WTC11 (cell line): Measurements from ENCODE around the gene RGS12. TPM values are rescaled to one million over a fixed set of nuclear protein-coding genes. Genes with fewer than 3 reads are reported as not detected.

ENCODE experiments used
- ATAC-seq: fragments of 200-7000 bp; cut with Tn5 transposase; 2 replicates; pipeline ENCODE4 v1.10.0; 2021; ENCODE audit warnings: mild to moderate bottlenecking, moderate library complexity
- CTCF ChIA-PET: fragments of 300-600 bp; sonication (Branson Sonifier 250); formaldehyde crosslinking; loops from one replicate; lab custom pipeline; 2021; ENCODE audit warnings: antibody characterized with exemption; lab: Charles Lee
- POLR2A ChIA-PET: fragments of 350-600 bp; sonication (Branson Sonifier 250); formaldehyde crosslinking; loops from one replicate; lab custom pipeline; 2021; ENCODE audit warnings: antibody characterized with exemption; lab: Charles Lee
- DNase-seq: peaks from one replicate; pipeline ENCODE4 v3.0.0; 2021; ENCODE audit warnings: low spot score
- H3K27ac Mint-ChIP-seq: 2 replicates; pipeline ENCODE4 v1.8.0; 2021; ENCODE audit warnings: mixed read lengths
- H3K27me3 Mint-ChIP-seq: 2 replicates; pipeline ENCODE4 v1.8.0; 2021; ENCODE audit warnings: low read depth, mild to moderate bottlenecking, moderate library complexity, mixed read lengths
- H3K36me3 Mint-ChIP-seq: 2 replicates; pipeline ENCODE4 v1.8.0; 2021; ENCODE audit warnings: mixed read lengths
- H3K4me1 Mint-ChIP-seq: 2 replicates; pipeline ENCODE4 v1.8.0; 2022; ENCODE audit warnings: mixed read lengths
- H3K4me3 Mint-ChIP-seq: 2 replicates; pipeline ENCODE4 v1.8.0; 2021; ENCODE audit warnings: mild to moderate bottlenecking, moderate library complexity, mixed read lengths
- H3K9me3 Mint-ChIP-seq: 2 replicates; pipeline ENCODE4 v1.8.0; 2021; ENCODE audit warnings: mixed read lengths
- CREM ChIP-seq: sonication (generic); formaldehyde crosslinking; IDR thresholded peaks from 2 replicates; pipeline ENCODE4 v1.8.1; 2022; ENCODE audit warnings: mild to moderate bottlenecking, missing genetic modification reagents, moderate library complexity
- FOXP4 ChIP-seq: sonication (generic); formaldehyde crosslinking; IDR thresholded peaks from 2 replicates; pipeline ENCODE4 v1.8.0; 2022; ENCODE audit warnings: mild to moderate bottlenecking, missing genetic modification reagents
- JAZF1 ChIP-seq: fragments of 250-450 bp; sonication (Bioruptor Pico); IDR thresholded peaks from 2 replicates; pipeline ENCODE4 v1.9.0; 2021; ENCODE audit warnings: moderate library complexity, mild to moderate bottlenecking, inconsistent platforms
- MLX ChIP-seq: sonication (generic); formaldehyde crosslinking; IDR thresholded peaks from 2 replicates; pipeline ENCODE4 v1.8.1; 2023; ENCODE audit warnings: mild to moderate bottlenecking, missing genetic modification reagents, moderate library complexity
- NR1H2 ChIP-seq: sonication (generic); formaldehyde crosslinking; IDR thresholded peaks from 2 replicates; pipeline ENCODE4 v1.9.0; 2021; ENCODE audit warnings: mild to moderate bottlenecking, moderate library complexity, missing genetic modification reagents
- SOX15 ChIP-seq: fragments of 250-450 bp; sonication (Bioruptor Pico); IDR thresholded peaks from 2 replicates; pipeline ENCODE4 v1.9.0; 2021; ENCODE audit warnings: mild to moderate bottlenecking
- SP1 ChIP-seq: sonication (generic); formaldehyde crosslinking; conservative IDR thresholded peaks from 2 replicates; pipeline ENCODE4 v1.8.1; 2022; ENCODE audit warnings: missing genetic modification reagents
- ZNF219 ChIP-seq: sonication (generic); formaldehyde crosslinking; IDR thresholded peaks from 2 replicates; pipeline ENCODE4 v1.8.0; 2023; ENCODE audit warnings: missing genetic modification reagents, mild to moderate bottlenecking, borderline replicate concordance
- ZNF423 ChIP-seq: fragments of 250-450 bp; sonication (Bioruptor Pico); IDR thresholded peaks from 2 replicates; pipeline ENCODE4 v2.1.2; 2022; ENCODE audit warnings: mild to moderate bottlenecking, moderate library complexity
- total RNA-seq: library from RNA; stranded (reverse); gene quantifications from 3 replicates; pipeline ENCODE4 v1.2.3, GENCODE V29; 2021
- TF ChIP-seq, protein P1 (sequence below): sonication (generic); formaldehyde crosslinking; conservative IDR thresholded peaks from 2 replicates; pipeline ENCODE4 v1.8.1; 2023; ENCODE audit warnings: mild to moderate bottlenecking, low read depth, missing genetic modification reagents, moderate library complexity
- TF ChIP-seq, protein P2 (sequence below): fragments of 250-450 bp; sonication (Bioruptor Pico); IDR thresholded peaks from 2 replicates; pipeline ENCODE4 v1.9.0; 2021; ENCODE audit warnings: mild to moderate bottlenecking
- TF ChIP-seq, protein P3 (sequence below): sonication (generic); formaldehyde crosslinking; IDR thresholded peaks from 2 replicates; pipeline ENCODE4 v1.8.0; 2023; ENCODE audit warnings: missing genetic modification reagents, mild to moderate bottlenecking, borderline replicate concordance

The RGS12 gene
- total RNA-seq, 1 experiment from 2014 or later, result 21.0 TPM

- no peaks in the 10 kb centered on the region for H3K9me3 Mint-ChIP-seq
- no peak for ATAC-seq
- no peaks in the 10 kb centered on the region for H3K27me3 Mint-ChIP-seq
- ChIA-PET POLR2A (no interaction called here), CTCF (interaction anchor here (1.4 to 2.2 kb wide), 3 partner anchors 15 to 233 kb away, joined by 3 to 11 read pairs (median 8); no protein-coding TSS in a partner anchor)
- no peak for TF ChIP-seq CREM
- no peak overlapping the region for H3K27ac Mint-ChIP-seq
- peaks cover 10% of the 10 kb centered on the region for H3K4me1 Mint-ChIP-seq
- H3K36me3 Mint-ChIP-seq, result no peaks in the 10 kb centered on the region
- H3K4me3 Mint-ChIP-seq, result no peak overlapping the region
- DNase-seq, result no peak
Observed at GRCh38 chr4:3248178-3248480, 44.7 kb upstream of the RGS12 start.

DNA sequence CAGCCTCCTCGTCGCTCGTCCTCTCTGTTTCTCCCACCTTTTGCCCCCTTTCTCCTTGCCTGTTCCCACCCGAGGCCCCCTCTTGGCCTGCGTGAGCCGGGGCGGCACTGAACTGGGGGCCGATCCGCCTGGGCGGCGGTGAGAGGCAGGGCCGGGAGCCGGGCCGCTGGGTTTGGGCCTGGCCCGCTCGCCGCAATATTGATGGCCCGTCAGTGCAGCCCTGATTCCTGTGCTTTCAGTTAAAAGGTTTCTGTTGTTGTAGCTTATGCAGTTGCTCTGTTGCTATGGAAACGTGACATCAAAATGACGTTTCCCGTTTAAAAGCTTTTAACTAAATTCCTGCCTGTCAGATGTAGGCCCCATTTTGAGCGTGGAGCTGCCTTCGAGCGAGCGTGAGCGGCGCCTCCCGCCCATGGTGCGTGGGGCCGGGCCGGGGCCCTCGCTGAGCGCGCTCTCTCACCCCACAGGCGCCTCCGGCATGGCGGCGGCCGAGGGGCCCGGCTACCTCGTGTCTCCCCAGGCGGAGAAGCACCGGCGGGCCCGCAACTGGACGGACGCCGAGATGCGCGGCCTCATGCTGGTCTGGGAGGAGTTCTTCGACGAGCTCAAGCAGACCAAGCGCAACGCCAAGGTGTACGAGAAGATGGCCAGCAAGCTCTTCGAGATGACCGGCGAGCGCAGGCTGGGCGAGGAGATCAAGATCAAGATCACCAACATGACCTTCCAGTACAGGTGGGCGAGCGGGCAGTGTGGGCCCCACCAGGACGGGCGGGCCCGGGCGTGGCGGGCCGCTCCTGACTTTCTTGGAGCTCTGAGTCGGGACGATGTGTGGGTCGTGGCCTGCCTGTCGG, 43.8 kb upstream of the RGS12 start, which contains the start of gene MSANTD1:
Gene MSANTD1, plus strand, starts transcription at position 349 of the 851 bp plus-strand sequence. Its CDS starts 64 bp downstream, at position 413.
- H3K36me3 Mint-ChIP-seq, result no peaks in the 10 kb centered on the region
- no peak within 1 kb of the TSS for H3K27ac Mint-ChIP-seq
- ChIA-PET POLR2A (no interaction called here), CTCF (interaction anchor here (1.0 to 2.2 kb wide), 5 partner anchors 16 to 266 kb away, joined by 3 to 11 read pairs (median 6); no protein-coding TSS in a partner anchor)
- TF ChIP-seq, protein P1, sequence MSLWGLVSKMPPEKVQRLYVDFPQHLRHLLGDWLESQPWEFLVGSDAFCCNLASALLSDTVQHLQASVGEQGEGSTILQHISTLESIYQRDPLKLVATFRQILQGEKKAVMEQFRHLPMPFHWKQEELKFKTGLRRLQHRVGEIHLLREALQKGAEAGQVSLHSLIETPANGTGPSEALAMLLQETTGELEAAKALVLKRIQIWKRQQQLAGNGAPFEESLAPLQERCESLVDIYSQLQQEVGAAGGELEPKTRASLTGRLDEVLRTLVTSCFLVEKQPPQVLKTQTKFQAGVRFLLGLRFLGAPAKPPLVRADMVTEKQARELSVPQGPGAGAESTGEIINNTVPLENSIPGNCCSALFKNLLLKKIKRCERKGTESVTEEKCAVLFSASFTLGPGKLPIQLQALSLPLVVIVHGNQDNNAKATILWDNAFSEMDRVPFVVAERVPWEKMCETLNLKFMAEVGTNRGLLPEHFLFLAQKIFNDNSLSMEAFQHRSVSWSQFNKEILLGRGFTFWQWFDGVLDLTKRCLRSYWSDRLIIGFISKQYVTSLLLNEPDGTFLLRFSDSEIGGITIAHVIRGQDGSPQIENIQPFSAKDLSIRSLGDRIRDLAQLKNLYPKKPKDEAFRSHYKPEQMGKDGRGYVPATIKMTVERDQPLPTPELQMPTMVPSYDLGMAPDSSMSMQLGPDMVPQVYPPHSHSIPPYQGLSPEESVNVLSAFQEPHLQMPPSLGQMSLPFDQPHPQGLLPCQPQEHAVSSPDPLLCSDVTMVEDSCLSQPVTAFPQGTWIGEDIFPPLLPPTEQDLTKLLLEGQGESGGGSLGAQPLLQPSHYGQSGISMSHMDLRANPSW (CRISPR knock-in tag), result no peak
- no peak for TF ChIP-seq ZNF423 (CRISPR knock-in tag)
- TF ChIP-seq NR1H2 (CRISPR knock-in tag), result no peak
- no peaks in the 10 kb centered on the region for H3K27me3 Mint-ChIP-seq
- no peaks in the 10 kb centered on the region for H3K9me3 Mint-ChIP-seq
- no peak for ATAC-seq
- DNase-seq, result no peak
- H3K4me1 Mint-ChIP-seq, result peaks cover 6% of the 10 kb centered on the region; the same call in 1 of the 2 replicates
- H3K4me3 Mint-ChIP-seq, result no peak within 1 kb of the TSS

DNA sequence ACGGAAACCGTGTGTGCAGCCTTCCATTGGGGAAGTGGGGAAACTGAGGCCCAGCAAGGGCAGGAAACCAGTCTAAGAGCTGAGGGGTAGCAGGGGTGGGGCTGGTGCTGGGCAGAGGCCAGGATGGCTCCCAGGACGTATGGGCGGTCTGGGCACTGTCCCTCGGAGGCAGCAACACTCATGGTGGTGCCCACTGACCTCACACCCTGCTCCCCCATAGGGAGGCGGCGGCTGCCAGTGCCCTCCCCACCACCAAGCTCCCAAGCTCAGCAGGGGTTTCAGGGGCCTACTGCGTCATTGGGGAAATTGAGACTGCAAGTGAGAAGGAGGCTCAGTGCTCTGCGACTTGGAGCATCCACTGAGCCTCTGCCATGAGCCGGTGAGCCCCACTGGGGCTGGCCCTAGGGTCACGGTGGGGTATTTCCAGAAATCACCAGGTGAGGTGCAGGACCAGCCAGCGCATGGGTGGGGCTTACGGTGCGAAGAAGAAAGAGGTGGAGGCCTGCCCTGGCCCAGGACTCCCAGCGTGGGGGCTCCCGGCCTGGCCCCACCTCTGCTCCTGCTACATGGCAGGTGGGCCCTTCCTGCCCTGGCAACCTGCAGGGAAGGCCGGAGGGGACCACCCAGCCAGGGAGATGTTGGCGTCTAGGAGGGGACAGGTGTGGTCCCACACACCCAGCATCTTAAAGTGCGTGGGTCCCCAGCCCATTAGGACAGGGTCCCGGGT, 42.9 kb upstream of the RGS12 start:
- ChIA-PET POLR2A (no interaction called here), CTCF (interaction anchor here (1.0 to 2.2 kb wide), 6 partner anchors 69 to 231 kb away, joined by 3 to 11 read pairs (median 7); no protein-coding TSS in a partner anchor)
- H3K27me3 Mint-ChIP-seq, result no peaks in the 10 kb centered on the region
- no peak overlapping the region for H3K27ac Mint-ChIP-seq
- H3K9me3 Mint-ChIP-seq, result no peaks in the 10 kb centered on the region
- no peaks in the 10 kb centered on the region for H3K36me3 Mint-ChIP-seq
- H3K4me3 Mint-ChIP-seq, result no peak overlapping the region
- peaks cover 6% of the 10 kb centered on the region; the same call in 1 of the 2 replicates for H3K4me1 Mint-ChIP-seq
- 0 out of 2 replicates have a peak, but pooled peaks have one; percentile 15 for TF ChIP-seq SP1 (CRISPR knock-in tag)
- TF ChIP-seq, protein P2, sequence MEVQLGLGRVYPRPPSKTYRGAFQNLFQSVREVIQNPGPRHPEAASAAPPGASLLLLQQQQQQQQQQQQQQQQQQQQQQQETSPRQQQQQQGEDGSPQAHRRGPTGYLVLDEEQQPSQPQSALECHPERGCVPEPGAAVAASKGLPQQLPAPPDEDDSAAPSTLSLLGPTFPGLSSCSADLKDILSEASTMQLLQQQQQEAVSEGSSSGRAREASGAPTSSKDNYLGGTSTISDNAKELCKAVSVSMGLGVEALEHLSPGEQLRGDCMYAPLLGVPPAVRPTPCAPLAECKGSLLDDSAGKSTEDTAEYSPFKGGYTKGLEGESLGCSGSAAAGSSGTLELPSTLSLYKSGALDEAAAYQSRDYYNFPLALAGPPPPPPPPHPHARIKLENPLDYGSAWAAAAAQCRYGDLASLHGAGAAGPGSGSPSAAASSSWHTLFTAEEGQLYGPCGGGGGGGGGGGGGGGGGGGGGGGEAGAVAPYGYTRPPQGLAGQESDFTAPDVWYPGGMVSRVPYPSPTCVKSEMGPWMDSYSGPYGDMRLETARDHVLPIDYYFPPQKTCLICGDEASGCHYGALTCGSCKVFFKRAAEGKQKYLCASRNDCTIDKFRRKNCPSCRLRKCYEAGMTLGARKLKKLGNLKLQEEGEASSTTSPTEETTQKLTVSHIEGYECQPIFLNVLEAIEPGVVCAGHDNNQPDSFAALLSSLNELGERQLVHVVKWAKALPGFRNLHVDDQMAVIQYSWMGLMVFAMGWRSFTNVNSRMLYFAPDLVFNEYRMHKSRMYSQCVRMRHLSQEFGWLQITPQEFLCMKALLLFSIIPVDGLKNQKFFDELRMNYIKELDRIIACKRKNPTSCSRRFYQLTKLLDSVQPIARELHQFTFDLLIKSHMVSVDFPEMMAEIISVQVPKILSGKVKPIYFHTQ (CRISPR knock-in tag), result no peak
- TF ChIP-seq SOX15 (CRISPR knock-in tag), result no peak
- TF ChIP-seq JAZF1, result no peak
- TF ChIP-seq FOXP4 (CRISPR knock-in tag), result no peak
- no peak for TF ChIP-seq ZNF219 (CRISPR knock-in tag)
- TF ChIP-seq MLX, result no peak
- TF ChIP-seq, protein P3, sequence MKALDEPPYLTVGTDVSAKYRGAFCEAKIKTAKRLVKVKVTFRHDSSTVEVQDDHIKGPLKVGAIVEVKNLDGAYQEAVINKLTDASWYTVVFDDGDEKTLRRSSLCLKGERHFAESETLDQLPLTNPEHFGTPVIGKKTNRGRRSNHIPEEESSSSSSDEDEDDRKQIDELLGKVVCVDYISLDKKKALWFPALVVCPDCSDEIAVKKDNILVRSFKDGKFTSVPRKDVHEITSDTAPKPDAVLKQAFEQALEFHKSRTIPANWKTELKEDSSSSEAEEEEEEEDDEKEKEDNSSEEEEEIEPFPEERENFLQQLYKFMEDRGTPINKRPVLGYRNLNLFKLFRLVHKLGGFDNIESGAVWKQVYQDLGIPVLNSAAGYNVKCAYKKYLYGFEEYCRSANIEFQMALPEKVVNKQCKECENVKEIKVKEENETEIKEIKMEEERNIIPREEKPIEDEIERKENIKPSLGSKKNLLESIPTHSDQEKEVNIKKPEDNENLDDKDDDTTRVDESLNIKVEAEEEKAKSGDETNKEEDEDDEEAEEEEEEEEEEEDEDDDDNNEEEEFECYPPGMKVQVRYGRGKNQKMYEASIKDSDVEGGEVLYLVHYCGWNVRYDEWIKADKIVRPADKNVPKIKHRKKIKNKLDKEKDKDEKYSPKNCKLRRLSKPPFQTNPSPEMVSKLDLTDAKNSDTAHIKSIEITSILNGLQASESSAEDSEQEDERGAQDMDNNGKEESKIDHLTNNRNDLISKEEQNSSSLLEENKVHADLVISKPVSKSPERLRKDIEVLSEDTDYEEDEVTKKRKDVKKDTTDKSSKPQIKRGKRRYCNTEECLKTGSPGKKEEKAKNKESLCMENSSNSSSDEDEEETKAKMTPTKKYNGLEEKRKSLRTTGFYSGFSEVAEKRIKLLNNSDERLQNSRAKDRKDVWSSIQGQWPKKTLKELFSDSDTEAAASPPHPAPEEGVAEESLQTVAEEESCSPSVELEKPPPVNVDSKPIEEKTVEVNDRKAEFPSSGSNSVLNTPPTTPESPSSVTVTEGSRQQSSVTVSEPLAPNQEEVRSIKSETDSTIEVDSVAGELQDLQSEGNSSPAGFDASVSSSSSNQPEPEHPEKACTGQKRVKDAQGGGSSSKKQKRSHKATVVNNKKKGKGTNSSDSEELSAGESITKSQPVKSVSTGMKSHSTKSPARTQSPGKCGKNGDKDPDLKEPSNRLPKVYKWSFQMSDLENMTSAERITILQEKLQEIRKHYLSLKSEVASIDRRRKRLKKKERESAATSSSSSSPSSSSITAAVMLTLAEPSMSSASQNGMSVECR (CRISPR knock-in tag), result no peak
- DNase-seq, result no peak
- no peak for ATAC-seq
